GM21717 (cell line): ENCODE results near the gene RHBDD2.

Experiments used
- ATAC-seq: cut with Tn5 transposase; IDR thresholded peaks from one replicate; pipeline ENCODE4 v1.9.1; 2021; ENCODE audit warnings: mild to moderate bottlenecking, moderate library complexity; ENCODE audit not compliant: unreplicated experiment

Gene RHBDD2

GRCh38 chr7:75916259-75916658 is 37.4 kb downstream of the RHBDD2 start:
- ATAC-seq, result no peak

- no peak for ATAC-seq
Measured at GRCh38 chr7:75916685-75917634, 38.1 kb downstream of the RHBDD2 start.

GRCh38 chr7:75920431-75921161 is 41.8 kb downstream of the RHBDD2 start:
- ATAC-seq, result no peak

- ATAC-seq, result no peak
Measured at GRCh38 chr7:75921479-75921878, 42.6 kb downstream of the RHBDD2 start.

GRCh38 chr7:75922966-75923603 is 44.3 kb downstream of the RHBDD2 start:
- no peak for ATAC-seq

- ATAC-seq, result no peak
Measured at GRCh38 chr7:75924256-75924655, 45.4 kb downstream of the RHBDD2 start.

- ATAC-seq, result no peak
Measured at GRCh38 chr7:75924889-75925288, 46.1 kb downstream of the RHBDD2 start.

- no peak for ATAC-seq
Measured at GRCh38 chr7:75925717-75926435, 47.0 kb downstream of the RHBDD2 start.

GRCh38 chr7:75928568-75928914 is 49.7 kb downstream of the RHBDD2 start:
- no peak for ATAC-seq

- no peak for ATAC-seq
Measured at GRCh38 chr7:75931680-75932079, 52.8 kb downstream of the RHBDD2 start.

GRCh38 chr7:75937958-75938786 is 59.3 kb downstream of the RHBDD2 start:
- no peak for ATAC-seq
